ENCODE measurements around the gene RABGEF1.

DNA sequence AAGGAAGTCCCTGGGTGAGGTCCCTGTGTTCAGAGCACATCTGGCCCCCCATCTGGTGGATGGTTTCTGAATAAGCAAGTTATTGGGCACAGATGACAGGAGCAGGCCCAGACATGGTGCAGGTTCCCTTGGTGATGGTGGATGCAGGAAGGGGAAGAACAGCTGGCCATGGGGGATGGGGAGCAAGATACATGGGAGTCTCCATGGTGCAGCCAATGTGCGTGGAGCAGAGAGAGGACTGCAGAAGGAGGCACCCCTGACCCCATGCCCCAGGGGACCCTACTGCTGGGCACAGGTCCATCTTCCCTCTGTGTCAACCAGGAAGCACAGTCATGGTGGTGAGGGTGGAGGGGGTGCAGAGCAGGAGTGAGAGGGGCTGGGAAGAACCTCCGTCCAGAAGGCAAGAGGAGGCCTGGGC, 43.8 kb upstream of the RABGEF1 start:
- TF ChIP-seq, protein P1, sequence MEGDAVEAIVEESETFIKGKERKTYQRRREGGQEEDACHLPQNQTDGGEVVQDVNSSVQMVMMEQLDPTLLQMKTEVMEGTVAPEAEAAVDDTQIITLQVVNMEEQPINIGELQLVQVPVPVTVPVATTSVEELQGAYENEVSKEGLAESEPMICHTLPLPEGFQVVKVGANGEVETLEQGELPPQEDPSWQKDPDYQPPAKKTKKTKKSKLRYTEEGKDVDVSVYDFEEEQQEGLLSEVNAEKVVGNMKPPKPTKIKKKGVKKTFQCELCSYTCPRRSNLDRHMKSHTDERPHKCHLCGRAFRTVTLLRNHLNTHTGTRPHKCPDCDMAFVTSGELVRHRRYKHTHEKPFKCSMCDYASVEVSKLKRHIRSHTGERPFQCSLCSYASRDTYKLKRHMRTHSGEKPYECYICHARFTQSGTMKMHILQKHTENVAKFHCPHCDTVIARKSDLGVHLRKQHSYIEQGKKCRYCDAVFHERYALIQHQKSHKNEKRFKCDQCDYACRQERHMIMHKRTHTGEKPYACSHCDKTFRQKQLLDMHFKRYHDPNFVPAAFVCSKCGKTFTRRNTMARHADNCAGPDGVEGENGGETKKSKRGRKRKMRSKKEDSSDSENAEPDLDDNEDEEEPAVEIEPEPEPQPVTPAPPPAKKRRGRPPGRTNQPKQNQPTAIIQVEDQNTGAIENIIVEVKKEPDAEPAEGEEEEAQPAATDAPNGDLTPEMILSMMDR (IDR thresholded peaks at IDR 0.05; ENCODE audit: low read depth, low read length, missing input control), result no peak
- TF ChIP-seq JUND (IDR thresholded peaks at IDR 0.05) (no peak), TAF1 (conservative IDR thresholded peaks at IDR 0.05) (no peak), RXRA (IDR thresholded peaks at IDR 0.05) (no peak), RAD21 (IDR thresholded peaks at IDR 0.05) (no peak), NR2F2 (IDR thresholded peaks at IDR 0.05) (no peak), GABPA (IDR thresholded peaks at IDR 0.05 in 1 of 2, conservative IDR thresholded peaks at IDR 0.05 in 1 of 2) (no peak)
- TF ChIP-seq, protein P2, sequence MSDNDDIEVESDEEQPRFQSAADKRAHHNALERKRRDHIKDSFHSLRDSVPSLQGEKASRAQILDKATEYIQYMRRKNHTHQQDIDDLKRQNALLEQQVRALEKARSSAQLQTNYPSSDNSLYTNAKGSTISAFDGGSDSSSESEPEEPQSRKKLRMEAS (IDR thresholded peaks at IDR 0.05), result no peak
- TF ChIP-seq, protein P3, sequence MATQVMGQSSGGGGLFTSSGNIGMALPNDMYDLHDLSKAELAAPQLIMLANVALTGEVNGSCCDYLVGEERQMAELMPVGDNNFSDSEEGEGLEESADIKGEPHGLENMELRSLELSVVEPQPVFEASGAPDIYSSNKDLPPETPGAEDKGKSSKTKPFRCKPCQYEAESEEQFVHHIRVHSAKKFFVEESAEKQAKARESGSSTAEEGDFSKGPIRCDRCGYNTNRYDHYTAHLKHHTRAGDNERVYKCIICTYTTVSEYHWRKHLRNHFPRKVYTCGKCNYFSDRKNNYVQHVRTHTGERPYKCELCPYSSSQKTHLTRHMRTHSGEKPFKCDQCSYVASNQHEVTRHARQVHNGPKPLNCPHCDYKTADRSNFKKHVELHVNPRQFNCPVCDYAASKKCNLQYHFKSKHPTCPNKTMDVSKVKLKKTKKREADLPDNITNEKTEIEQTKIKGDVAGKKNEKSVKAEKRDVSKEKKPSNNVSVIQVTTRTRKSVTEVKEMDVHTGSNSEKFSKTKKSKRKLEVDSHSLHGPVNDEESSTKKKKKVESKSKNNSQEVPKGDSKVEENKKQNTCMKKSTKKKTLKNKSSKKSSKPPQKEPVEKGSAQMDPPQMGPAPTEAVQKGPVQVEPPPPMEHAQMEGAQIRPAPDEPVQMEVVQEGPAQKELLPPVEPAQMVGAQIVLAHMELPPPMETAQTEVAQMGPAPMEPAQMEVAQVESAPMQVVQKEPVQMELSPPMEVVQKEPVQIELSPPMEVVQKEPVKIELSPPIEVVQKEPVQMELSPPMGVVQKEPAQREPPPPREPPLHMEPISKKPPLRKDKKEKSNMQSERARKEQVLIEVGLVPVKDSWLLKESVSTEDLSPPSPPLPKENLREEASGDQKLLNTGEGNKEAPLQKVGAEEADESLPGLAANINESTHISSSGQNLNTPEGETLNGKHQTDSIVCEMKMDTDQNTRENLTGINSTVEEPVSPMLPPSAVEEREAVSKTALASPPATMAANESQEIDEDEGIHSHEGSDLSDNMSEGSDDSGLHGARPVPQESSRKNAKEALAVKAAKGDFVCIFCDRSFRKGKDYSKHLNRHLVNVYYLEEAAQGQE (IDR thresholded peaks at IDR 0.05), result no peak
- TF ChIP-seq, protein P4, sequence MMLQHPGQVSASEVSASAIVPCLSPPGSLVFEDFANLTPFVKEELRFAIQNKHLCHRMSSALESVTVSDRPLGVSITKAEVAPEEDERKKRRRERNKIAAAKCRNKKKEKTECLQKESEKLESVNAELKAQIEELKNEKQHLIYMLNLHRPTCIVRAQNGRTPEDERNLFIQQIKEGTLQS (IDR thresholded peaks at IDR 0.05), result no peak
- TF ChIP-seq, protein P5, sequence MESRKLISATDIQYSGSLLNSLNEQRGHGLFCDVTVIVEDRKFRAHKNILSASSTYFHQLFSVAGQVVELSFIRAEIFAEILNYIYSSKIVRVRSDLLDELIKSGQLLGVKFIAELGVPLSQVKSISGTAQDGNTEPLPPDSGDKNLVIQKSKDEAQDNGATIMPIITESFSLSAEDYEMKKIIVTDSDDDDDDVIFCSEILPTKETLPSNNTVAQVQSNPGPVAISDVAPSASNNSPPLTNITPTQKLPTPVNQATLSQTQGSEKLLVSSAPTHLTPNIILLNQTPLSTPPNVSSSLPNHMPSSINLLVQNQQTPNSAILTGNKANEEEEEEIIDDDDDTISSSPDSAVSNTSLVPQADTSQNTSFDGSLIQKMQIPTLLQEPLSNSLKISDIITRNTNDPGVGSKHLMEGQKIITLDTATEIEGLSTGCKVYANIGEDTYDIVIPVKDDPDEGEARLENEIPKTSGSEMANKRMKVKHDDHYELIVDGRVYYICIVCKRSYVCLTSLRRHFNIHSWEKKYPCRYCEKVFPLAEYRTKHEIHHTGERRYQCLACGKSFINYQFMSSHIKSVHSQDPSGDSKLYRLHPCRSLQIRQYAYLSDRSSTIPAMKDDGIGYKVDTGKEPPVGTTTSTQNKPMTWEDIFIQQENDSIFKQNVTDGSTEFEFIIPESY (IDR thresholded peaks at IDR 0.05), result no peak
